IMR-90 (cell line): ENCODE data around the gene RUSC1.
"Not testable (repeated sequence)": the region's sequence is repeated elsewhere in the genome, so short reads cannot be mapped to it uniquely, and the experiment has no call there.

Source experiments
- MXI1 ChIP-seq: IDR thresholded peaks from 2 replicates; pipeline ENCODE4 v1.6.1; 2012; ENCODE audit warnings: low read depth, mild to moderate bottlenecking, low read length, moderate library complexity, borderline replicate concordance
- NFE2L2 ChIP-seq: fragments of 150-350 bp; IDR thresholded peaks from 2 replicates; pipeline ENCODE4 v1.6.1; 2016; ENCODE audit warnings: low read depth, mild to moderate bottlenecking, low read length
- POLR2A ChIP-seq: IDR thresholded peaks from 2 replicates; pipeline ENCODE4 v1.6.1; 2012; ENCODE audit warnings: mild to moderate bottlenecking, low read depth, low read length
- RAD21 ChIP-seq: IDR thresholded peaks from 2 replicates; pipeline ENCODE4 v1.6.1; 2012; ENCODE audit warnings: low read length, improper control_type of control experiment
- RCOR1 ChIP-seq: IDR thresholded peaks from 2 replicates; pipeline ENCODE4 v1.6.1; 2012; ENCODE audit warnings: mild to moderate bottlenecking, low read length, improper control_type of control experiment; ENCODE audit not compliant: insufficient replicate concordance
- RFX5 ChIP-seq: IDR thresholded peaks from 2 replicates; pipeline ENCODE4 v1.8.0; 2012; ENCODE audit warnings: low read depth, mild to moderate bottlenecking, low read length, moderate library complexity
- TF ChIP-seq, protein P1 (sequence below): conservative IDR thresholded peaks from 2 replicates; pipeline ENCODE4 v1.5.1; 2012; ENCODE audit warnings: mild to moderate bottlenecking, low read depth, low read length, improper control_type of control experiment
- TF ChIP-seq, protein P2 (sequence below): fragments of 150-350 bp; IDR thresholded peaks from 2 replicates; pipeline ENCODE4 v1.6.1; 2016; ENCODE audit warnings: low read depth, mild to moderate bottlenecking, low read length, moderate library complexity, borderline replicate concordance
- TF ChIP-seq, protein P3 (sequence below): fragments of 150-350 bp; IDR thresholded peaks from 2 replicates; pipeline ENCODE4 v1.6.1; 2017; ENCODE audit warnings: mild to moderate bottlenecking, antibody characterized with exemption, low read length, low read depth

DNA sequence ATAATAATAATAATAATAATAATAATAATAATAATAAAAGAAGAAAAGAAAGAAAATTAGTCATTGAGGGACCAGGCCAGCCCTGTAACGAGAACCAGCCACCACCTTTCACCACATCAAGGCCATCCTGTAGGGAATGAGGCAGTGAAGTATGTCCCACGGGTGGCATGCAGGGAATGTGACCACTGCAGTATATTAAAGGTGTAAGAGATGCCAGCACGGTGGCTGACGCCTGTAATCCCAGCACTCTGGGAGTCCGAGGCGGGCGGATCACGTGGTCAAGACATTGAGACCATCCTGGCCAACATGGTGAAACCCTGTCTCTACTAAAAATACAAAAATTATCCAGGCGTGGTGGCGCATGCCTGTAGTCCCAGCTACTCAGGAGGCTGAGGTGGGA lies 29.7 kb upstream of the RUSC1 start:
- not testable (repeated sequence) for TF ChIP-seq RAD21, POLR2A, NFE2L2, RFX5, MXI1, RCOR1
- TF ChIP-seq, protein P1, sequence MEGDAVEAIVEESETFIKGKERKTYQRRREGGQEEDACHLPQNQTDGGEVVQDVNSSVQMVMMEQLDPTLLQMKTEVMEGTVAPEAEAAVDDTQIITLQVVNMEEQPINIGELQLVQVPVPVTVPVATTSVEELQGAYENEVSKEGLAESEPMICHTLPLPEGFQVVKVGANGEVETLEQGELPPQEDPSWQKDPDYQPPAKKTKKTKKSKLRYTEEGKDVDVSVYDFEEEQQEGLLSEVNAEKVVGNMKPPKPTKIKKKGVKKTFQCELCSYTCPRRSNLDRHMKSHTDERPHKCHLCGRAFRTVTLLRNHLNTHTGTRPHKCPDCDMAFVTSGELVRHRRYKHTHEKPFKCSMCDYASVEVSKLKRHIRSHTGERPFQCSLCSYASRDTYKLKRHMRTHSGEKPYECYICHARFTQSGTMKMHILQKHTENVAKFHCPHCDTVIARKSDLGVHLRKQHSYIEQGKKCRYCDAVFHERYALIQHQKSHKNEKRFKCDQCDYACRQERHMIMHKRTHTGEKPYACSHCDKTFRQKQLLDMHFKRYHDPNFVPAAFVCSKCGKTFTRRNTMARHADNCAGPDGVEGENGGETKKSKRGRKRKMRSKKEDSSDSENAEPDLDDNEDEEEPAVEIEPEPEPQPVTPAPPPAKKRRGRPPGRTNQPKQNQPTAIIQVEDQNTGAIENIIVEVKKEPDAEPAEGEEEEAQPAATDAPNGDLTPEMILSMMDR, result not testable (repeated sequence)
- TF ChIP-seq, protein P2, sequence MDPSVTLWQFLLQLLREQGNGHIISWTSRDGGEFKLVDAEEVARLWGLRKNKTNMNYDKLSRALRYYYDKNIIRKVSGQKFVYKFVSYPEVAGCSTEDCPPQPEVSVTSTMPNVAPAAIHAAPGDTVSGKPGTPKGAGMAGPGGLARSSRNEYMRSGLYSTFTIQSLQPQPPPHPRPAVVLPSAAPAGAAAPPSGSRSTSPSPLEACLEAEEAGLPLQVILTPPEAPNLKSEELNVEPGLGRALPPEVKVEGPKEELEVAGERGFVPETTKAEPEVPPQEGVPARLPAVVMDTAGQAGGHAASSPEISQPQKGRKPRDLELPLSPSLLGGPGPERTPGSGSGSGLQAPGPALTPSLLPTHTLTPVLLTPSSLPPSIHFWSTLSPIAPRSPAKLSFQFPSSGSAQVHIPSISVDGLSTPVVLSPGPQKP, result not testable (repeated sequence)
- TF ChIP-seq, protein P3, sequence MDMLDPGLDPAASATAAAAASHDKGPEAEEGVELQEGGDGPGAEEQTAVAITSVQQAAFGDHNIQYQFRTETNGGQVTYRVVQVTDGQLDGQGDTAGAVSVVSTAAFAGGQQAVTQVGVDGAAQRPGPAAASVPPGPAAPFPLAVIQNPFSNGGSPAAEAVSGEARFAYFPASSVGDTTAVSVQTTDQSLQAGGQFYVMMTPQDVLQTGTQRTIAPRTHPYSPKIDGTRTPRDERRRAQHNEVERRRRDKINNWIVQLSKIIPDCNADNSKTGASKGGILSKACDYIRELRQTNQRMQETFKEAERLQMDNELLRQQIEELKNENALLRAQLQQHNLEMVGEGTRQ, result not testable (repeated sequence)
